ENCODE measurements around the gene PSME2. TPM values are rescaled to one million over a fixed set of nuclear protein-coding genes. Genes with fewer than 3 reads are reported as not detected.

The PSME2 gene
- total RNA-seq, 1 donor from 2014 or later, result 285 TPM

DNA sequence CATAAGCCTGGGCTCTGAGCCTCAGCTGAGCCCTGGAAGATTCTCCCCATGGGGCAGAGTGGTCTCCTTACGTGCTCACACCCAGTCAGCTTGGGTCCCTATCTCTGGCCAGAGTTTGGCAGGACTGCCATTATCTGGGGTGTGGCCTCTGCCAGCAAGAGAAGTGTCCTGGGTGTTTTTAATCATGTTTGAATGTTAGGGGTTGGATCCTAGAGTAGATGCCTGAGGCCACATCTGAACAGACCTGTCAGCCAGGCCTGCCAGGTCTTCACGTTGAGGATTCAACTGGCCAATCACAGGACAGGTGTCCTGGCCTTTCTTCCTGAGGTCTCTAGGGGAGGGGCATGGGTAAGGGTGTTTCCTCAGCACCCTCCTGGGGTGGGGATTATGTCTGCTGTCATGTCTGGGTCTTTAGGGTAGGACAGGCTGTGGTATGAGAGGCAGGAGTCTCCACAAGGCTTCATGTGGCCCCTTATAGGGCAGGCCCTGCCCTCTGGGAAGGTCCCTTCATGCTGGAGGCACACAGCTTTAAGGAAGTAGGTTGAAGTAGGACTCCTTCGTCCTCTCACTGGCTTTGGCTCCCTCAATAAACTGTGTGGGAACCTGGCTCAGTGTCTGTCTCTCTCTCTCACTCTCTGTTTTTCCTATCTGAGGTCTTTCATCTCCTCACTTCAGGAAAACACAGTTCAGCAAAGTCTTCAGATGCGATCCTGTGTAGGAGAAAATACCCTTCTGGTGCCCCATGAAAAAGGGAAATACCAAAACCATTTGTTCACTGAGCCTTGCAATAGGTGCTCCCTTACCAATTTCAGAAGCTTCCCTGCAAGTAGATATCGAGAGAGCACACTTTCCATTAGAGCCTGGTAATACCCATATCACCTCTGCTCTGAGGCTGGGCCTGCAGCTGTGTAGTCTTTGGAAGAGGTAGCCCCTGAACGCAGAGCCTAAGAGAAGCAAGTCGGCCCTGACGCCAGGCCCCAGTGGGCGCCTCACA lies 22.7 kb downstream of the PSME2 start:
- POLR2A ChIA-PET, result interaction anchor here (1.0 to 4.1 kb wide), 10 partner anchors 9 to 119 kb away, joined by 3 to 46 read pairs (median 10); partner anchors contain the start of genes DCAF11, EMC9, IRF9 and NRL
- H3K27ac Mint-ChIP-seq, result peak overlapping the region; percentile 93
- peaks cover 52% of the 10 kb centered on the region for H3K36me3 Mint-ChIP-seq (ENCODE audit: low read depth)
- TF ChIP-seq, protein P1, sequence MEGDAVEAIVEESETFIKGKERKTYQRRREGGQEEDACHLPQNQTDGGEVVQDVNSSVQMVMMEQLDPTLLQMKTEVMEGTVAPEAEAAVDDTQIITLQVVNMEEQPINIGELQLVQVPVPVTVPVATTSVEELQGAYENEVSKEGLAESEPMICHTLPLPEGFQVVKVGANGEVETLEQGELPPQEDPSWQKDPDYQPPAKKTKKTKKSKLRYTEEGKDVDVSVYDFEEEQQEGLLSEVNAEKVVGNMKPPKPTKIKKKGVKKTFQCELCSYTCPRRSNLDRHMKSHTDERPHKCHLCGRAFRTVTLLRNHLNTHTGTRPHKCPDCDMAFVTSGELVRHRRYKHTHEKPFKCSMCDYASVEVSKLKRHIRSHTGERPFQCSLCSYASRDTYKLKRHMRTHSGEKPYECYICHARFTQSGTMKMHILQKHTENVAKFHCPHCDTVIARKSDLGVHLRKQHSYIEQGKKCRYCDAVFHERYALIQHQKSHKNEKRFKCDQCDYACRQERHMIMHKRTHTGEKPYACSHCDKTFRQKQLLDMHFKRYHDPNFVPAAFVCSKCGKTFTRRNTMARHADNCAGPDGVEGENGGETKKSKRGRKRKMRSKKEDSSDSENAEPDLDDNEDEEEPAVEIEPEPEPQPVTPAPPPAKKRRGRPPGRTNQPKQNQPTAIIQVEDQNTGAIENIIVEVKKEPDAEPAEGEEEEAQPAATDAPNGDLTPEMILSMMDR (IDR thresholded peaks at IDR 0.05), result no peak
- intact Hi-C loops (cut with micrococcal nuclease), result loop anchor here (1.0 kb wide), 2 partner anchors 8 to 12 kb away; no protein-coding TSS in a partner anchor
- no peaks in the 10 kb centered on the region for H3K27me3 Mint-ChIP-seq
- ATAC-seq (ENCODE audit: low read depth) (peak; percentile 83), DNase-seq (no peak)
- CTCF ChIA-PET, result interaction anchor here (1.3 to 1.7 kb wide), 3 partner anchors 10 to 15 kb away, joined by 4 to 8 read pairs (median 5); partner anchors contain the start of gene PSME1
- H3K9me3 Mint-ChIP-seq, result no peaks in the 10 kb centered on the region
- H3K4me3 Mint-ChIP-seq, result peak overlapping the region; percentile 52
- H3K4me1 Mint-ChIP-seq, result peaks cover 38% of the 10 kb centered on the region

DNA sequence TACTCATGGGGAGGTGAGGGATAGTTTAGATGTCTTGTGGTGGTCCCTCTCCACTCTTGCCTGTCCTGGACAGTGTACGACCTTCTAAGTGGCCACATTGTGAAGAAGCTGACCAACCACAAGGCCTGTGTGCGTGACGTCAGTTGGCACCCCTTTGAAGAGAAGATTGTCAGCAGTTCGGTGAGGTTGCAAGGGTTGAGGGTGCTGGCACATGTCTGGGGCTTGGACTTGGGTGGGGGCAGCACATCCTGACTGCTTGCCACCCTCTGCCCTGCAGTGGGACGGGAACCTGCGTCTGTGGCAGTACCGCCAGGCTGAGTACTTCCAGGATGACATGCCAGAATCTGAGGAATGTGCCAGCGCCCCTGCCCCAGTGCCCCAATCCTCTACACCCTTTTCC lies 23.5 kb downstream of the PSME2 start:
- intact Hi-C loops (cut with micrococcal nuclease), result loop anchor here (1.0 kb wide), 2 partner anchors 8 to 12 kb away; no protein-coding TSS in a partner anchor
- H3K9me3 Mint-ChIP-seq, result no peaks in the 10 kb centered on the region
- ChIA-PET CTCF (interaction anchor here (1.6 to 1.7 kb wide), 2 partner anchors 13 to 14 kb away, joined by 4 to 8 read pairs; partner anchors contain the start of gene PSME1), POLR2A (interaction anchor here (0.6 to 4.1 kb wide), 6 partner anchors 8 to 51 kb away, joined by 3 to 46 read pairs (median 13); partner anchors contain the start of genes DCAF11, IRF9, NRL and PCK2)
- TF ChIP-seq, protein P1 (IDR thresholded peaks at IDR 0.05), result no peak
- H3K36me3 Mint-ChIP-seq (ENCODE audit: low read depth), result peaks cover 60% of the 10 kb centered on the region
- H3K4me1 Mint-ChIP-seq, result peaks cover 35% of the 10 kb centered on the region
- no peak overlapping the region for H3K4me3 Mint-ChIP-seq
- DNase-seq (no peak), ATAC-seq (ENCODE audit: low read depth) (no peak)
- H3K27ac Mint-ChIP-seq, result peak overlapping the region; percentile 93
- no peaks in the 10 kb centered on the region for H3K27me3 Mint-ChIP-seq

DNA sequence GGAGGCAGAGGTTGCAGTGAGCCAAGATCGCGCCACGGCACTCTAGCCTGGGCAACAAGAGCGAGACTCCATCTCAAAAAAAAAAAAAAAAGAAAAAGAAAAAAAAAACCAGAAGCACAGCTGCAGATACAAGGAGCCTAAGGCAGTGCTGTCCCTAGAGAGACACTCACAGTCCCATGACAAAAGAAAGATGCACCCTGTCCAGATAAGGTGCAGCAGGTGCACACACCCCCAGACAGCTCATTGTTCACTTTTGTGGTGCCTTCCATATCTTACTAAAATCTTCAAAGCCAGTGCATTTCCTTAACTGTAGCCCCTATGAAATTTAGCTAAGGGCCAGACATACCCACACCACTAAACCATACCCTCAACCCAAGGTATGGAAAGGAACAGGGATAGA lies 24.0 kb downstream of the PSME2 start:
- Mint-ChIP-seq H3K4me3 (no peak overlapping the region), H3K27ac (no peak overlapping the region), H3K36me3 (ENCODE audit: low read depth) (peaks cover 65% of the 10 kb centered on the region), H3K27me3 (no peaks in the 10 kb centered on the region), H3K4me1 (peaks cover 32% of the 10 kb centered on the region), H3K9me3 (no peaks in the 10 kb centered on the region)
- ChIA-PET CTCF (interaction anchor here (1.6 kb wide), 1 partner anchor 14 kb away, joined by 8 read pairs; no protein-coding TSS in a partner anchor), POLR2A (interaction anchor here (0.6 to 4.1 kb wide), 9 partner anchors 8 to 123 kb away, joined by 3 to 46 read pairs (median 10); partner anchors contain the start of genes DCAF11, IRF9, NRL and PCK2)
- ATAC-seq (ENCODE audit: low read depth) (peak; percentile 39), DNase-seq (no peak)
- intact Hi-C loops (cut with micrococcal nuclease), result no loop called here
- TF ChIP-seq, protein P1 (IDR thresholded peaks at IDR 0.05), result no peak

DNA sequence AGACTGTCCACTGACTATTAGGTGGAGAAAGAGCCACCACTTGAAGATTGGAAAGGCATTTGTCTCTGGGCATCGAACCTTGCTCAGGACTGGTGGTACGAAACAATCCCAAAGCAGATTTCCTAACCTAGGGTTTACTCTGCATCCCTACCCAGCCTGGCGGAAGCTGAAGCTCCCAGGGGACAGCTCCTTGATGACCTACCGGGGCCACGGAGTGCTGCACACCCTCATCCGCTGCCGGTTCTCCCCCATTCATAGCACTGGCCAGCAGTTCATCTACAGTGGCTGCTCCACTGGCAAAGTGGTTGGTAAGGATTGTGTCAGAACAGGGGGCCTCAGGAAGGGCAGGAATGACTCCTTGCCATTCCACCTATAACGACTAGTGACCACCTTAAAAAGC lies 25.2 kb downstream of the PSME2 start:
- Mint-ChIP-seq H3K9me3 (no peaks in the 10 kb centered on the region), H3K27me3 (no peaks in the 10 kb centered on the region), H3K27ac (no peak overlapping the region), H3K4me3 (no peak overlapping the region), H3K36me3 (ENCODE audit: low read depth) (peaks cover 74% of the 10 kb centered on the region), H3K4me1 (peaks cover 33% of the 10 kb centered on the region)
- CTCF ChIA-PET, result interaction anchor here (0.8 kb wide), 1 partner anchor 40 kb away, joined by 3 read pairs; the partner anchor contains the start of gene IRF9
- POLR2A ChIA-PET, result interaction anchor here (2.5 kb wide), 2 partner anchors 14 to 27 kb away, joined by 12 to 14 read pairs; partner anchors contain the start of genes PCK2 and PSME1
- TF ChIP-seq, protein P1 (IDR thresholded peaks at IDR 0.05), result no peak
- no peak for ATAC-seq (ENCODE audit: low read depth)
- no peak for DNase-seq
- intact Hi-C loops (cut with micrococcal nuclease), result no loop called here
